HFF-Myc (cell line): ENCODE data around the gene ZEB2.

Experiments
- DNase-seq: peaks from one replicate; pipeline ENCODE4 v3.0.0-alpha.2; 2011; ENCODE audit warnings: low read depth; ENCODE audit errors: extremely low read depth
- H3K4me3 ChIP-seq: replicated peaks from 2 replicates; pipeline ENCODE4 v1.5.1; 2011; ENCODE audit warnings: low read depth, mild to moderate bottlenecking, control low read depth, low read length
- CTCF ChIP-seq: IDR thresholded peaks from 2 replicates; pipeline ENCODE4 v1.5.1; 2012; ENCODE audit warnings: mild to moderate bottlenecking, low read depth, low read length, control low read depth; ENCODE audit errors: missing control alignments

Gene ZEB2

GRCh38 chr2:144480285-144480684, 39.6 kb downstream of the ZEB2 start:
- DNase-seq: no peak
- no peak for TF ChIP-seq CTCF
- no peak overlapping the region for H3K4me3 ChIP-seq

- DNase-seq: no peak
- H3K4me3 ChIP-seq: no peak overlapping the region
- no peak for TF ChIP-seq CTCF
These were observed 40.3 kb downstream of the ZEB2 start for GRCh38 chr2:144479659-144480058.

GRCh38 chr2:144479138-144479537, 40.8 kb downstream of the ZEB2 start:
- no peak for TF ChIP-seq CTCF
- no peak overlapping the region for H3K4me3 ChIP-seq
- DNase-seq: no peak

GRCh38 chr2:144477957-144478311, 42.0 kb downstream of the ZEB2 start:
- TF ChIP-seq CTCF: no peak
- no peak for DNase-seq
- no peak overlapping the region for H3K4me3 ChIP-seq

GRCh38 chr2:144477281-144477956, 42.5 kb downstream of the ZEB2 start:
- TF ChIP-seq CTCF: no peak
- H3K4me3 ChIP-seq: no peak overlapping the region
- DNase-seq: no peak

GRCh38 chr2:144476682-144477081, 43.2 kb downstream of the ZEB2 start:
- no peak overlapping the region for H3K4me3 ChIP-seq
- no peak for DNase-seq
- TF ChIP-seq CTCF: no peak
